Liver (tissue), 3 donors: Measurements from ENCODE around the gene SMARCC1.

ENCODE experiments used
- HNF4G ChIP-seq: IDR thresholded peaks from 2 replicates; pipeline ENCODE4 v1.6.1; 2016; ENCODE audit warnings: antibody characterized with exemption
- JUND ChIP-seq, 2 donors: IDR thresholded peaks; 2 replicates each; pipeline ENCODE4 v1.6.1; 2016; ENCODE audit warnings: antibody characterized with exemption in 2 of 2
- NR2F2 ChIP-seq: IDR thresholded peaks from 2 replicates; pipeline ENCODE4 v1.6.1; 2016; ENCODE audit warnings: antibody characterized with exemption
- RXRA ChIP-seq, 2 donors: IDR thresholded peaks; 2 replicates each; pipeline ENCODE4 v1.6.1; 2017 to 2018; ENCODE audit warnings: antibody characterized with exemption in 2 of 2, mild to moderate bottlenecking in 1 of 2
- SP1 ChIP-seq: IDR thresholded peaks from 2 replicates; pipeline ENCODE4 v1.6.1; 2018; ENCODE audit warnings: antibody characterized with exemption, mild to moderate bottlenecking
- YY1 ChIP-seq: IDR thresholded peaks from 2 replicates; pipeline ENCODE4 v1.6.1; 2016; ENCODE audit warnings: antibody characterized with exemption, mild to moderate bottlenecking
- TF ChIP-seq, protein P1 (sequence below): IDR thresholded peaks from 2 replicates; pipeline ENCODE4 v1.6.1; 2016; ENCODE audit warnings: antibody characterized with exemption
- TF ChIP-seq, protein P2 (sequence below): IDR thresholded peaks from 2 replicates; pipeline ENCODE4 v1.6.1; 2016; ENCODE audit warnings: antibody characterized with exemption, mild to moderate bottlenecking
- TF ChIP-seq, protein P3 (sequence below): fragments of 150-350 bp; IDR thresholded peaks from 2 replicates; pipeline ENCODE4 v1.5.1; 2017; ENCODE audit warnings: improper control_type of control experiment, low read depth, low read length; ENCODE audit not compliant: missing input control
- donor health status: healthy.
- donor health status: healthy.

DNA sequence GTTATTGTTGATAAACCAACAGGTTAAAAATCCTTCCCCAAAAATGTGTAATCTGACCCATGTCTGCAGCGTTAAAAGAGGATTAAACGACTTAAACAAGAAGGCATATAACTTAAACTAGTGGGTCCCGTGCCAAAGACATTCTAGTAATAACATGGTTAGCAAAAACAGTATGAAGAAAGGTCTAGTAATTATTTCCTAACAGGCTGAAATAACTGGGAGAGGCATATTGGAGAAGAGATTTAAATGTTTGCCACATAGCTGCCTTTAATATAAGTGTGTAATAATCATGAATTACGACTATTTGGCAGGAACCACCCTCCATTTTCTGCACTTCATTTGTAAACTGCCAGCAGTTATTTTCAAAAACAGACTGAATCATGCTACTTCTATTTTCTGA lies 135.3 kb downstream of the SMARCC1 start:
- TF ChIP-seq JUND (IDR thresholded peaks at IDR 0.05) (no peak), SP1 (no peak), NR2F2 (no peak), HNF4G (no peak), YY1 (no peak), RXRA (IDR thresholded peaks at IDR 0.05) (no peak)
- TF ChIP-seq, protein P1, sequence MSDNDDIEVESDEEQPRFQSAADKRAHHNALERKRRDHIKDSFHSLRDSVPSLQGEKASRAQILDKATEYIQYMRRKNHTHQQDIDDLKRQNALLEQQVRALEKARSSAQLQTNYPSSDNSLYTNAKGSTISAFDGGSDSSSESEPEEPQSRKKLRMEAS, result no peak
- TF ChIP-seq, protein P2, sequence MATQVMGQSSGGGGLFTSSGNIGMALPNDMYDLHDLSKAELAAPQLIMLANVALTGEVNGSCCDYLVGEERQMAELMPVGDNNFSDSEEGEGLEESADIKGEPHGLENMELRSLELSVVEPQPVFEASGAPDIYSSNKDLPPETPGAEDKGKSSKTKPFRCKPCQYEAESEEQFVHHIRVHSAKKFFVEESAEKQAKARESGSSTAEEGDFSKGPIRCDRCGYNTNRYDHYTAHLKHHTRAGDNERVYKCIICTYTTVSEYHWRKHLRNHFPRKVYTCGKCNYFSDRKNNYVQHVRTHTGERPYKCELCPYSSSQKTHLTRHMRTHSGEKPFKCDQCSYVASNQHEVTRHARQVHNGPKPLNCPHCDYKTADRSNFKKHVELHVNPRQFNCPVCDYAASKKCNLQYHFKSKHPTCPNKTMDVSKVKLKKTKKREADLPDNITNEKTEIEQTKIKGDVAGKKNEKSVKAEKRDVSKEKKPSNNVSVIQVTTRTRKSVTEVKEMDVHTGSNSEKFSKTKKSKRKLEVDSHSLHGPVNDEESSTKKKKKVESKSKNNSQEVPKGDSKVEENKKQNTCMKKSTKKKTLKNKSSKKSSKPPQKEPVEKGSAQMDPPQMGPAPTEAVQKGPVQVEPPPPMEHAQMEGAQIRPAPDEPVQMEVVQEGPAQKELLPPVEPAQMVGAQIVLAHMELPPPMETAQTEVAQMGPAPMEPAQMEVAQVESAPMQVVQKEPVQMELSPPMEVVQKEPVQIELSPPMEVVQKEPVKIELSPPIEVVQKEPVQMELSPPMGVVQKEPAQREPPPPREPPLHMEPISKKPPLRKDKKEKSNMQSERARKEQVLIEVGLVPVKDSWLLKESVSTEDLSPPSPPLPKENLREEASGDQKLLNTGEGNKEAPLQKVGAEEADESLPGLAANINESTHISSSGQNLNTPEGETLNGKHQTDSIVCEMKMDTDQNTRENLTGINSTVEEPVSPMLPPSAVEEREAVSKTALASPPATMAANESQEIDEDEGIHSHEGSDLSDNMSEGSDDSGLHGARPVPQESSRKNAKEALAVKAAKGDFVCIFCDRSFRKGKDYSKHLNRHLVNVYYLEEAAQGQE, result no peak
- TF ChIP-seq, protein P3, sequence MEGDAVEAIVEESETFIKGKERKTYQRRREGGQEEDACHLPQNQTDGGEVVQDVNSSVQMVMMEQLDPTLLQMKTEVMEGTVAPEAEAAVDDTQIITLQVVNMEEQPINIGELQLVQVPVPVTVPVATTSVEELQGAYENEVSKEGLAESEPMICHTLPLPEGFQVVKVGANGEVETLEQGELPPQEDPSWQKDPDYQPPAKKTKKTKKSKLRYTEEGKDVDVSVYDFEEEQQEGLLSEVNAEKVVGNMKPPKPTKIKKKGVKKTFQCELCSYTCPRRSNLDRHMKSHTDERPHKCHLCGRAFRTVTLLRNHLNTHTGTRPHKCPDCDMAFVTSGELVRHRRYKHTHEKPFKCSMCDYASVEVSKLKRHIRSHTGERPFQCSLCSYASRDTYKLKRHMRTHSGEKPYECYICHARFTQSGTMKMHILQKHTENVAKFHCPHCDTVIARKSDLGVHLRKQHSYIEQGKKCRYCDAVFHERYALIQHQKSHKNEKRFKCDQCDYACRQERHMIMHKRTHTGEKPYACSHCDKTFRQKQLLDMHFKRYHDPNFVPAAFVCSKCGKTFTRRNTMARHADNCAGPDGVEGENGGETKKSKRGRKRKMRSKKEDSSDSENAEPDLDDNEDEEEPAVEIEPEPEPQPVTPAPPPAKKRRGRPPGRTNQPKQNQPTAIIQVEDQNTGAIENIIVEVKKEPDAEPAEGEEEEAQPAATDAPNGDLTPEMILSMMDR, result no peak
